HK-2 (cell line): Measurements from ENCODE around the gene MORC4.
A peak's percentile ranks its signal among the peaks of the same experiment; 100 is the strongest.
"Not testable (repeated sequence)": the region's sequence is repeated elsewhere in the genome, so short reads cannot be mapped to it uniquely, and the experiment has no call there.

Experiments
- DNase-seq: peaks from one replicate; pipeline ENCODE4 v3.0.0-alpha.2; 2018; ENCODE audit not compliant: unreplicated experiment

The MORC4 gene

DNA sequence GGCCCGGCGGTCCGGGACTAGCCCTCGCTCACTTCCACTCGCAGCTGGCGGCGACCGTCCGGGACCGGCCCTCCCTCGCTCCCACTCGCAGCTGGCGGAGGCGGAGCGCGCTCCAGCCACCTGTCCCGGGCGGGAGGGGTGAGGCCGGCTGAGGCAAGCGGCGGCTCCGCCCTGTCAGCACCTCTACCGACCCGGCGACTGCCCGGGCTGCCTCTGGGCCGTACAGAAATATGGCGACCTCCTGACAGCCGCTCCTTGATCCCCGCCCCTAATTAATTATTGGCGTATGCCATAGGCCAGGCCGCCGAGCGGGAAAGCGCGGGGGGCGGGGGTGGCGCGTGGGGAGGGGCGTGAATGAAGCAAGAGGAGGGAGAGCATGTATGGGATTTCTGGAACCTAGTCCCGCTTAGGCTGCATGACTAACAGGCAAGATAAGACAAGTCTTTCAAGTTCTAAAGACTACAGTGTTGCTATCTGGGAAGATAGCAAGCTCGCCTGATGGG lies at the start of gene MORC4:
Gene MORC4, minus strand, starts transcription at position 200 of the 503 bp plus-strand sequence. CDS start 243 bp downstream, outside the sequence.
- DNase-seq, result peak; percentile 89

DNA sequence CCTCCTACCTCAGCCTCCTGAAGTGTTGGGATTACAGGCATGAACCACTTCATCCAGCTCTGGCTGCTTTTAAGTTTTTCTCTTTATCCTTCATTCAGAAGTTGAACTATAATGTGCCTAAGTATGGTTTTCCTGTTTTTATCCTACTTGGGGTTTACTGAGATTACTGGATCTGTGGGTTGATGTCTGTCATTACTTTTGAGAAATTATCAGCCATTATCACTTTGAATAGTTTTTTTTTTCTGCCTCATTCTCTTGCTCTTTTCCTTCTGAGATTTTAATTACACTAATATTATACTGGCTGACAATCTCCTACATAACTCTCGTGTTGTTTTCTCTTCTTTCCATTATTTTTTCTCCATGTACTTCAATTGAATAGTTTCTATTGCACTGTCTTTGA lies 47.6 kb upstream of the MORC4 start:
- no peak for DNase-seq

DNA sequence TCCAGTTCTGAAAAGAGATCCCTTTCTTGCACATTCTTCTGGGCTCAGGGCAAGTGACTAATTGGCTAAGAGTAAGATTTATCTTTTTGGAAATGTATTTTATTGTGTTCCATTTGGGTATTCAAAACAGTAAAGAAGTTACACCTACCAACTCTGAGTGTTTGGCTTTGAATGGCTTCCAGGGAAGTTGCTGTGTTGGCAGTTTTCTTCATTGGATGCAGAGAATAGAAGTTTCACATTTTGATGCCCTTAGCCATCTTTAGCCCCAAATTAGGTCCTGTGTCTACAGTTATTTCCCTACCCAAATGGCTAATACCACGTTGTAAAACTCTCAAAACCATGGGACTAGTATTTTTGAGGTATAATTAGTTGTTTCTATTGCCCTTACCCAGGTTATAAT lies 29.7 kb upstream of the MORC4 start:
- DNase-seq, result no peak

DNA sequence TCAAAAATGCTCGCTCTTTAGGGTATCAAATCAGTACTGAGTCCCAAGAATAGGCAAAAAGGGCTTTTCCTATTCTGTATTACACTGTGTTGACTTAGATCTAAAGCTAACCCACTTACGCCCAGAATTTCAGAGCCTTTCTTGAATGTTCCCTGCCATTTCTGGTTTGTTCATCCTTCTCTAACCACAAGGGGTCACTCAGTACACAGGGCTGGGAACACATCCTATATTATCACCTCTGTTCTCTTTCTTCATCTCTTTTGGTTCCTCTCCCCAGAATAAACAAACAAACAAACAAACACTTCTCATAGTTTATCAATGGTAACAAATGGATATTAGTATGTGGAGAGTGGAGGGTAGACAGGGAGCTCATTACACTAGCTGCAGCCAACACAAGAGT lies 25.5 kb upstream of the MORC4 start:
- DNase-seq, result no peak

DNA sequence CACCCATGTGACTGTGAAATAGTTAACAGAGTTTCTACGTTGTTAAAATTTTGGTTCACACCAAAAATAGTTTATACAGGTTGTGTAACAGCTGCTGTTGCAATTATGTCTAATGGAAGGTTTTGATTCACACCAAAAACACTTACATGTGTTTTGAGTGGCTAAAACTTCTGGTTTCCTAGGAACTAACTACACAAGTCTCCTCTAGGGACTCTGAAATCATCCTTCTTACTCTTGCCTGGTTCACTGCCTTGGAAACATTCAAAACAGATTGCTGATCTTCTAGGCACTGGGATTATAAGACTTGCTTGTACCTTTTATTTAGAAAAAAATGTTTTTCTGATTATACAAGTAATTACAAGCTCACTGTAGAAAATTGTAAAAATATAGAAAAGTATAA lies 14.9 kb upstream of the MORC4 start:
- DNase-seq, result no peak

DNA sequence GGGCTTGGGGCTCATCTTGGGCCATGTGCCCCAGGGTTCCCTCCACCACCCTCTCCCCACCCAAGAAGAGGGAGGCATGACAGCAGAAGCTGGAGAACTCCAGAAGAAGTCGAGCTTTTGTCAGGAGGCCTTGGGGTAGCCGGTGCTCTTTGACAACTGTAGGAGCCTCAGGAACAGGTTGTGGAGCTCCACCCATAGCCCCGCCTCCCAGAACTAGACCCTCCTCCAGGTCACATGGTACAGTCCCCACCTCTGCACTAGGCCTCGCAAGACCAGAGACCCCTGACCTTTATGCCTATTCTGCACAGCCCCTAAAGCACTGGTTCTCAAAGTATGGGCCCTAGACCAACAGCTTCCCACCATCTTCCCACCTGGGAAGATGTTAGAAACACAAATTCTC lies 8.0 kb upstream of the MORC4 start:
- no peak for DNase-seq

DNA sequence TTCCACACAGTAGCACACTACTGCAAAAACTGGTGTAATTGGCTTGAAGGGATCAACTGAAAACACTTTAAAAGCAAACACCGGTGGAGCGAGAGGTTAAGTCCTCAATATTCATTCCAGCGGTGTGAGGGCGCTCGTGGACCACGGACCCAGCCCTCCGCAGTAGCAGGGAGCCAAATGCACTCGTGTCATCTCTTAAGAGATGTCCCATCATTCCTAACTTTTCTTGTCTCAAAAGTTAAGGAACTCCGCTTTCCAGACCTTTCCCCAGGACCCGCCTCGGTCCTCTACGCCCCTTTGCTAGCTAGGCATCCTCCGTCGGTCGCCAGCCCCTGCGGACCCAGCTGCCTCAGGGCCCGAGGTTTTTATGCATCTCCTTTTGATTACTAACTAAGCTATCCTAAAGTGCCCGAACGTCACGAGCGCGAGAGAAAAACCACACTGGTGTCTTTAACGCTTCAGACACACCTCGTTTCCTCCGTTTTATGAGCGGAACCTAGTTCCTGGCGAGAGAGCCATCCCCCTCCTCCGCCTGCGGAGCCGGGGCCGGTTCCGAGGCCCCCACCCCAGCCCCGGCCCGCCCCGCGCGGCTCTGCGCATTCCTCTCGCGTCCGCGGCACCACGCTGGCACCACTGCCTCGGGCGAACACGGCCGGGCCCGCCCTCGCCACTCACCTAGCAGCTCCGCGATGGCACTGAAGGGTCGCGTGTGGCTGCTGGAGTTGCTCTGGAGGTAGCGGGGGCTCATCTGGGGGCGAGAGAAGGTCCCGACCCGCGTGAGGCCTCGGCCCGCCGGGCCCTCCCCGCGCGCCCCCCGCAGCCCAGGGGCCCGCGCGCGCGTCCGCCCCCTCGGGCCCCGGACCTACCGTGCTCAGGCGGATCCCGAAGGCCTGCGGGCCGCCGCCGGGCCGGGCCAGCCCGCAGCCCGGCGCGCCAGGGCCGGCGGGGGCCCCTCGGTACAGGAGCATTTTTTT lies 723 bp downstream of the MORC4 start:
- DNase-seq, result peak; percentile 51

DNA sequence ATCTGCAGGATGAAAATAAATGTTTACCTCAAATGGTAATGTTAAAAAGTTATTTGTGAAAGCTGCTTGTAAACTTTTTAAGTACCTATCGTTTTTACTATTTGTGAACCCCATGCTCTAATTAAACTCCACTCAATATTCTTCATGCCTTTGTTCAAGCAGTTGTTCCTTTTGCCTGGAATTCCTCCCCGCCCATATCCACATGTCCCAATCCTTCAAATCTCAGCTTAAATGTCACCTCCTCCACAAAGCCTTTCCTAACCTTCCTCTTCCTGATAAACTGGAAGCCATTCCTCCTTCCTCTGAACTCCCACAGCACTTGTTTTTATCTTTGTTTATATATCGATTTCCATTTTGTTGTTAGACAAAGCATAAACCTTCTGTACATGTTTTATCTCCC lies 2.4 kb downstream of the MORC4 start:
- no peak for DNase-seq

DNA sequence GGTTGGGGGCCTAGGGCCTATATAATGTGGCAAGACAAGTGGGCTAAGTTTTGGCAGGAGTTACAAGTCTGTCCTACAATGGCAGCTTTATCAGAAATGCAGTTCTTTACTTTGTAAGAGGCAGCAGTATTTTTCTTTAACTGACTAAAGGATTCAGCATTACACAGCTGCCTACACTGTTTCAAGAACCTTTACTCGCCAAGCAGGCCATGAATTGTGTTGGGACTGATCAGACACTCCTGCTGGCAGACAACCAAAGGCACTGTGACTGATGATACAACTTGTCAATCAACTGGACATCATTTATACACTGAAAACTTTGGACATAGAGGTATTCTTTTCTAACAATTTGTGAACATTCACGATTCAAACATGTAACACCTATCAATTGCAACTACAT lies 4.3 kb downstream of the MORC4 start:
- DNase-seq, result no peak

DNA sequence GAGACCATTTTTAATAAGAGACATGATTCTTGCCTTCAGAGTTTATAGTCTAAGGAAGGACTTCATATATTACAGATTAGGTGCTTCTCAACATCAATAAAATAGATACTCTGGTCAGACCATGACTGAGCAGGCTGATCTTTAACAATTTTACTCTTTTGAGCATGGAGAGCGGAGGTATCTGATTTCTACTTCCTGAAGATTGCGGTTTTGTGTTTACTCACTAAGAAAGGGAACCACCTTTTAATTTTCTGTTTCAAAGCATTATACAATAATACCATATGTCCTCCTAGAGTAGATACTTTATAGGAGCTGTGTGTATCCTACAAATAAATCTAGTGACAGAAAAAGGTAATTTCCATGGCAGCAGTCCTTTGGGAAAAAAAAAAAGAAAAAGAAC lies 12.5 kb downstream of the MORC4 start:
- DNase-seq, result no peak

DNA sequence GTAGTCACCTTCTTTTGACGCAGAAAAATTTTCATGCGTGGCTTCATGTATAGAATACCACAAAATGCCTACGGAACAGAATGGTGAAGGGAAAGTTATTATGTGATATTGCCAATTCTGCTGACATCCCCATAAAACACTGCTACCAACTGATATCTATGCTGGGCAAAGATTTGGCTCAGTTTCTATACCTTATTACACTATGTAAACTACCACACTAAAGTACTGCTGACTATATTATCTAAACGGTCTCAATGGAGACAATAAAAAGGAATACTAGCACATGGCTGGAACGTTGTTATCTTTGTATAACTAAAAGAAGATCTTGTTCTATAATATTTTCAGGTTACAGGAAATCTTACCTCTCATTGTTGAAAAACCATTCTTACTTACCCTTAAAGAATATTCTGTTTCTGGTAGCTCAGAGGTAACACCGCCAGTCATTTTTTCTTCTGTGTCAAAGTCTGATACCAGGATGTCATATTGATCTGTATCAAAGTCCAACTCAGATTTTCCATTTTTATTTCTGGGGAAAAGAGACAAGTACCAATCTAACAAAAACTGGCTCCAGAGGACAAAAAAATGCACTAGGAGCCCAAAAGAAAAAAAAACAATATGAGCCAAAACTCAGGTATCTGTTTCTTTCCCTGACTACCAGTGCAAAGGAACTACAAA lies 18.9 kb downstream of the MORC4 start:
- no peak for DNase-seq

DNA sequence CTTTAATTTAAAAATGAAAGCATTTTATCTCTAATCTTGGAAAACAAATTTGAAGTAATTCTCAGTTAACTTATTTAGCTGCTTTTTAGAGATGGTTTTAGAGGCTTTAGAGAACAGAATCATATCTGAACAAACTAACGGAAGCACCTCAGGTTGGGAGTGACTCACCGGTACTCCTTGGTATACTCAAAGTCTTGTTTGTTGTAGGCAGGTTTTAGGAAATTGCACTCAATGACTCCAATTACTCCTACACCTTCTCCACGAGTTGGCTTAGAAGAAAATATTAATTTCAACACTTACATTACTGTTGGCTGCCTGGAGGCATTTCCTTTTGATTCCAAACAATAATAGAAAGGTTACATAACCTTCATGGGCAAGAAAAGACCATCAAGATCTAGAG lies 23.6 kb downstream of the MORC4 start:
- DNase-seq, result no peak

DNA sequence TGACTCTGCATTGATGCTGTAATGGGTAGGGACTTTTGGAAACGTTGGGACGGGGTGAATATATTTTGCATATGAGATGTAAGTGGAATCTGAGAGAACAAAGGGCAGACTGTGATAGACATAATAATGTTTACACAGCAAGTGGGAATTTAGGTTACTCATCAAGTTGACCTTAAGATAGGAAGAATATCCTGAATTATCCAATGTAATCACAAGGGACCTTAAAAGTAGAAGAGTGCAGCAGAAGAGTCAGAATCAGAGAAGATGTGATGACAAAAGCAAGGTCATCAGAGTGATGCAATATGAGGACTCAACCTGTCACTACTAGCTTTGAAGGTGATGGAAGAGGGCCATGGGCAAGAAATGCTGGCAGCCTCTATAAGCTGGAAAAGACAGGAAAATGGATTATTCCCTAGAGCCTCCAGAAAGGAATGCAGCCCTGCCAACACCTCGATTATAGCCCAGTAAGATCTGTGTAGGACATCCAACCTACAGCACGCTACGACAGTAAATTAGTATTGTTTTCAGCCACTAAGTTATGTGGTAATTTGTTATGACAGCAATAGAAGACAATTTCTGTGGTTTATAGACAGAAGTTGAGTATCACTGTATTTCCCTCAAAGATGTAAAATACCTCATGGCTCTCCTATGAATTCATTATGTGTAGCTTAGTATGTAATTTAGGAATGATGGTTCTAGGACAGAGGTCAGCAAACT lies 26.4 kb downstream of the MORC4 start:
- no peak for DNase-seq

DNA sequence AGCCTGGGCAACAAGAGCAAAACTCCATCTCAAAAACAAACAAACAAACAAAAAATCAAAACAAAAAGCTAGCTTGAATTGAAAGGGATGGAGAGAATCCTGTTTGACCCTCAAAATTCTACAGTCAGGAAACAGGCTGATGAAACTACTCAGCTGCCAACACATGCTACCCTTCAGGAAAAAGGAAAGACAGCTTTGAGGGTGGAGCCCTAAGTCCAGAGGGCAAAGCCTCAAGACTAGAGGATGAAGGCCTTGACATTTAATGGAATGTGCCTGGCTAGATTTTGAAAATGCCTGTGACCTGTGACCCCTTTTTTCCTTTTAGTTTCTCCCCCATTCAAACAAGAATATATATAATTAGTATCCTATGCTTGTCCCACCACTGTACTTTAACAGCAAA lies 27.1 kb downstream of the MORC4 start:
- DNase-seq, result no peak

DNA sequence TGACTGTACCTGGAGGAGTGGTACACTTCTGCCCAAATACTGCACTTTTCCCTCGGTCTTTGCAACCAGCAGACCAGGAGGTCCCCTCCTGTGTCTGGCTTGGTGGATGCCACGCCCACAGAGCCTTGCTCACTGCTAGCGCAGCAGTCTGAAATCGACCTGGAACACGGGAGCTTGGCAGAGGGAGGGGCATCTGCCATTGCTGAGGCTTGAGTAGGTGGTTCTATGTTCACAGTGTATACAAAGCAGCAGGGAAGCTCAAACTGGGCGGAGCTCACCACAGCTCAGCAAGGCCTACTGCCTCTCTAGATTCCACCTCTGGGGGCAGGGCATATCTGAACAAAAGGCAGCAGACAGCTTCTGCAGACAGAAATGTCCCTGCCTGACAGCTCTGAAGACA lies 33.5 kb downstream of the MORC4 start:
- not testable (repeated sequence) for DNase-seq

DNA sequence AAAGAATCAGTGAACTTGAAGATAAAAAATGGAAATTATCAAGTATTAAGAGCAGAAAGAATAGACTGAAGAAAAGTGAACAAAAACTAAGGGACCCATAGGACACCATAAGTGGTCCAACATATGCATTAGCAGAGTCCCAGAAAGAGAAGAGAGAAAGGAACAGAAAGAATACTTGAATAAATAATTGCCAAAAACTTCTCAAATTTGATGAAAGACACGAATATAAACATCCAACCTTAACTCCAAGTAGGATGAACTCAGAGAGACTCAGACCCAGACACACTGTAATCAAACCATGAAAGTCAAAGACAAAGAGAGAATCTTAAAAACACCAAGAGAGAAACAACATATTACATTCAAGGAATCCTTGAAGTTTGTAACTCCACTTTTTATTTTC lies 35.7 kb downstream of the MORC4 start:
- DNase-seq, result no peak

DNA sequence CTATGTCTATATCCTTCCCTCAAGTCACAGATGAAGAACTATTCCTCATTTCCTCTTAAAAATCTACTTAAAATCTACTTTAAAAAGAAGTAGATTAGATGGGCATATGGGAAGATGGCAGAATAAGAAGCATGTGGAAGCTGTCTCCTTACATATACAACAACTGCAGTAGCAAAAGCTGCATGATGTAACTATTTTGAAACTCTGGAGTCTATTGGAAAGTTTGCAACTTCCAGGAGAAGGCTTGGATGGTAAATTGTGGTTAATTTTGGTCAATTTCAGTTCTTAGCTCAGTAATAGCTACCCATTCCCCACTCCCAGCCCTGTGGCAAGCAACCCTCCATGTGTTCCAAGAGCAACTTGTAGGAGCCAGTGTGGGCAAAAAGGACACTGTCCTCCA lies 36.9 kb downstream of the MORC4 start:
- no peak for DNase-seq

DNA sequence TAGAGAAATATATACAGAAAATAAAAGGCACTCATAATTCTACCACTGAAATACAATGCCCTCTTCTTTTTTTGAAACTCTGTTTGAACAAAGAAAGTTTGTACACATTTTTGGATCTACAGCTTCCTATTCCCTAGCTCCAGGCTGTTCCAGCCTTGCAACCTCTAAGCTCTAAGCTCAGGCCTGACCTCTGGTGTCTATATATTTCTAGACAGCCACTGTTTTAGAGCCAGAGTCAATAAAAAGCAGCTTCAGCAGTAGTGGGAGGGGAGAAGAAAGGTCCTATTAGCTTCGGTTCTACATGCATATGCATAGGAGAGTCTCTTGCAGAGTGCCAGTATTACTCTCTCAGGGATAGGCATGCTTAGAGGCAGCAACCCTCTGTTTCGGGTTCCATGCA lies 40.1 kb downstream of the MORC4 start:
- DNase-seq, result no peak

DNA sequence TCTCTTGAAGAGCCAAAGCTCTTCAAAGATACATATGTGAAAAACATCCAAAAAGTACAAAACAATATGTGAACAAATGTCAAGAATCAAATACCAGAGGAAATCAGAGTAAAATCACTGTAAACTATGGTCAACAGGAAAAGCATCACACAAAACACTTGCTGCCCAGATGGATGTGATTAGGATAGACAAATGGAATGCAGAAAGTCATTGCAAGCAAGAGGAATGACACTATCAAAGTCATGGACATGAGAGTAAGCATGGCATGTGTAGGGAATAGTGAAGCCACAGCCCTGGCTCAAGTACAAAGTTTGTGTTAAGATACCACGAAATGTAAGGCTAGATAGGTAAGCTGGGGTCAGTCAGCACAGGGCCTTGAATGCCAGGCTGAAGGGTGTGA lies 42.2 kb downstream of the MORC4 start:
- DNase-seq, result no peak

DNA sequence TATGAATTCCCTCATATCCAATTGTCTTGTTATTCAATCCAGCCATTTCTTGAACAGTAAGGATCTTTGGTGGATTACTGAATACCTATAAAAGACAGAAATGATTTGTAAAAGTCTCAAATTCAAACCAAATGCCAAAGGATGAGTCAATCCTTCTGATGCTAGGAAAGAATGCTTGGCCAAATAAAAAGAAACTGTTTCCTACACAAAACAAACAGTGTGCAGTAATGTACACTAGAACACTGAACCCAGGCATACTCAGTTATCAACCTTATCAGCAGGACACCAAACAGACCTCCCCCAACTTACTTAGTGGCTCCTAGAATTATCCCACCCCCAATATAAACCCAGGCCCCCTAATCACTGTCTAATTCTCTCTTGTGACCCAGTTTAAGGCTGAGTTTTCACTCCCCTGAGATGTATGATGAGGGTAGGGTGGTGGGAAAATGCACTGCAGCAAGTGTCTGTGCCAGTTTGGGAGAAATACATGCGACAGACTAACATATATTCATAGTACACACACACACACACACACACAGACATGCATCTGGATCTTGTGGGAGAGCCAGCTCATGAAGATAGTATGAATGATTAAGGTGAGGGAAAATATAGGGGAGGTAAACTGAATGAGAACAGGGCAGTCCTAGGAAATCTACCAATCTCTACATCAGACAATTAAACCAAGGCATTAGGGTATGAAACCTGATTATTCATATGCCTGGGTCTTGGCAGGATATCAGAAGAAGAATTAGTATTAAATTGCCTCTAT lies 44.8 kb downstream of the MORC4 start:
- DNase-seq, result no peak

DNA sequence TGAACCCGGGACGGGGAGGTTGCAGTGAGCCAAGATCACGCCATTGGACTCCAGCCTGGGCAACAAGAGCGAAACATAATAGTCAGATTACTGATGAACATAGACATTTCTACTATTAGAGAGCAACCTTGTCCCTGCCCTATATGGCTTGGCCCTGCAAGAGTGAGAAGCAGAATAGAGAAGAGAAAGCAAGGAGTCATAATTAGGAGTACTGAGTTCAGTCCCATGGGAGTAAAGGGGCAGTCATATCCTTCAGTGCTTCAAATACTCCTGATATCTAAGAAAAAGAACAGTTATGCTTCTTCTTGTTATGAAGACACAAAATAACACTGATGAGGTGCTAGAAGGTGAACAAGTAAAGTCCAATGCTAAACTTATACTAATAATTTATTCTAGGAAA lies 46.0 kb downstream of the MORC4 start:
- DNase-seq, result no peak

DNA sequence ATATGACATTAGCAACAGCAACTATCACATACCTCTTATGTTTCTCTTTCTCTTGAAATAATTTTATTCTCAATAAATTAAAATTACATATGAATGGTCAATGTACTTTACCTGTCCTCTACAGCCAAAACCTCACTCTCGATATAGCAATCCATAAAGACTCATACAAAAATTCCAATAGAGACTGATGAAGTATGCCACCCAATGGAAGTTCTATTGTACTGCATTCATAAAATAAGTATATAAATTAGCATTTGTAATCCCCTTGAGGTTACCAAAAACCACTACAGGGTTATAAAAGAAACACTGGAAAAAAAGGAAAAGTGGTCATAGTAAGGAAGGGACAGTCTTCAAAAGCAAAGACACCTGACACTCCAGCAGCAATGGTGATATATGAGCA lies 47.0 kb downstream of the MORC4 start:
- DNase-seq, result no peak
